Neural cell (in vitro differentiated cells): ENCODE measurements around the gene SLC35A4. TPM values are rescaled to one million over a fixed set of nuclear protein-coding genes. Genes with fewer than 3 reads are reported as not detected.

Experiments used
- H2AFZ ChIP-seq: fragments of 200-600, 300-800 bp; sonication (generic), shearing (Covaris generic); 2 replicates; pipeline ENCODE4 v1.6.0; 2014; ENCODE audit warnings: low read depth, mild to moderate bottlenecking, antibody characterized with exemption, low read length, moderate library complexity
- H3F3A ChIP-seq: fragments of 200-600 bp; shearing (Covaris generic); 2 replicates; pipeline ENCODE4 v1.6.1; 2016; ENCODE audit warnings: mild to moderate bottlenecking, moderate library complexity, mixed read lengths, antibody characterized with exemption, low read length; ENCODE audit not compliant: insufficient read depth, poor library complexity, severe bottlenecking
- H3K27ac ChIP-seq: fragments of 200-600, 300-800 bp; sonication (generic), shearing (Covaris generic); 2 replicates; pipeline ENCODE4 v1.5.1; 2014; ENCODE audit warnings: mild to moderate bottlenecking, low read length, moderate library complexity
- H3K27me3 ChIP-seq: fragments of 300-800, 200-600 bp; sonication (generic), shearing (Covaris generic); 2 replicates; pipeline ENCODE4 v1.6.0; 2014; ENCODE audit warnings: mild to moderate bottlenecking, low read depth, low read length, moderate library complexity; ENCODE audit not compliant: insufficient read depth
- H3K36me3 ChIP-seq: fragments of 300-800, 200-600 bp; sonication (generic), shearing (Covaris generic); 2 replicates; pipeline ENCODE4 v1.5.1; 2014; ENCODE audit warnings: mild to moderate bottlenecking, antibody characterized with exemption, low read length, moderate library complexity; ENCODE audit not compliant: insufficient read depth
- H3K4me2 ChIP-seq: fragments of 300-800, 200-600 bp; sonication (generic), shearing (Covaris generic); 2 replicates; pipeline ENCODE4 v1.6.0; 2014; ENCODE audit warnings: mild to moderate bottlenecking, low read length
- H3K4me3 ChIP-seq: fragments of 300-800, 200-600 bp; sonication (generic), shearing (Covaris generic); 2 replicates; pipeline ENCODE4 v1.5.1; 2014; ENCODE audit warnings: mild to moderate bottlenecking, low read length, moderate library complexity
- H3K79me2 ChIP-seq: fragments of 200-600 bp; shearing (Covaris generic); replicated peaks from 2 replicates; pipeline ENCODE4 v1.6.0; 2014; ENCODE audit warnings: mild to moderate bottlenecking, low read length, moderate library complexity; ENCODE audit not compliant: insufficient read depth
- H3K9ac ChIP-seq: fragments of 300-800, 200-600 bp; sonication (generic), shearing (Covaris generic); 2 replicates; pipeline ENCODE4 v1.6.1; 2016; ENCODE audit warnings: mild to moderate bottlenecking, low read length, mixed read lengths
- H3K9me2 ChIP-seq: fragments of 200-600 bp; shearing (Covaris generic); 2 replicates; pipeline ENCODE4 v1.6.1; 2016; ENCODE audit warnings: mild to moderate bottlenecking, low read length, mixed read lengths; ENCODE audit not compliant: insufficient read depth
- H3K9me3 ChIP-seq: fragments of 200-600, 300-800 bp; sonication (generic), shearing (Covaris generic); 2 replicates; pipeline ENCODE4 v1.6.1; 2016; ENCODE audit warnings: mild to moderate bottlenecking, mixed run types, low read length, moderate library complexity, mixed read lengths
- H4K20me1 ChIP-seq: fragments of 200-600 bp; shearing (Covaris generic); 2 replicates; pipeline ENCODE4 v1.6.1; 2016; ENCODE audit warnings: mild to moderate bottlenecking, mixed run types; ENCODE audit not compliant: insufficient read depth
- EP300 ChIP-seq: fragments of 450-650 bp; conservative IDR thresholded peaks from 2 replicates; pipeline ENCODE4 v1.6.1; 2014; ENCODE audit warnings: antibody characterized with exemption, mild to moderate bottlenecking, moderate library complexity; ENCODE audit not compliant: poor library complexity, severe bottlenecking
- EZH2 ChIP-seq: fragments of 200-600, 300-800 bp; shearing (Covaris generic), sonication (generic); IDR thresholded peaks from 2 replicates; pipeline ENCODE4 v1.6.1; 2014; ENCODE audit warnings: antibody characterized with exemption, low read length, borderline replicate concordance, mild to moderate bottlenecking; ENCODE audit not compliant: insufficient read depth, poor library complexity, severe bottlenecking
- MXI1 ChIP-seq: fragments of 450-650 bp; conservative IDR thresholded peaks from 2 replicates; pipeline ENCODE4 v1.6.1; 2014; ENCODE audit warnings: antibody characterized with exemption, mild to moderate bottlenecking; ENCODE audit not compliant: poor library complexity, severe bottlenecking
- POLR2AphosphoS5 ChIP-seq: IDR thresholded peaks from 2 replicates; pipeline ENCODE4 v1.6.1; 2012
- RAD21 ChIP-seq: fragments of 450-650 bp; conservative IDR thresholded peaks from 2 replicates; pipeline ENCODE4 v1.6.1; 2014; ENCODE audit warnings: antibody characterized with exemption, mild to moderate bottlenecking, moderate library complexity
- SMC3 ChIP-seq: fragments of 450-650 bp; conservative IDR thresholded peaks from 2 replicates; pipeline ENCODE4 v1.6.1; 2014; ENCODE audit warnings: antibody characterized with exemption, mild to moderate bottlenecking, moderate library complexity; ENCODE audit not compliant: poor library complexity
- TAF1 ChIP-seq: IDR thresholded peaks from 2 replicates; pipeline ENCODE4 v1.6.1; 2012; ENCODE audit warnings: low read depth
- polyA plus RNA-seq: library from polyadenylated mRNA; depleted of rRNA; stranded (reverse); fragments of >200 nt; gene quantifications from 2 replicates; pipeline ENCODE4 v1.2.3, GENCODE V29; 2014
- TF ChIP-seq, protein P1 (sequence below): fragments of 450-650 bp; IDR thresholded peaks from 2 replicates; pipeline ENCODE4 v1.5.1; 2014; ENCODE audit warnings: antibody characterized with exemption, mild to moderate bottlenecking, moderate library complexity; ENCODE audit not compliant: poor library complexity, severe bottlenecking
- TF ChIP-seq, protein P2 (sequence below): IDR thresholded peaks from 2 replicates; pipeline ENCODE4 v1.6.1; 2012; ENCODE audit warnings: borderline replicate concordance

Gene SLC35A4
- polyA plus RNA-seq, 1 donor from 2014 or later, result 8.1 TPM

- TF ChIP-seq TAF1 (no peak), EP300 (no peak), SMC3 (no peak), EZH2 (no peak)
- peak overlapping the region; percentile 81 for H2AFZ ChIP-seq
- peak overlapping the region; percentile 82 for H3K4me2 ChIP-seq
- peaks cover 14% of the 10 kb centered on the region for H3K79me2 ChIP-seq
- H3K36me3 ChIP-seq, result no peaks in the 10 kb centered on the region
- no peaks in the 10 kb centered on the region for H3F3A ChIP-seq
- H3K9ac ChIP-seq, result peak overlapping the region; percentile 98
- H3K27me3 ChIP-seq, result no peaks in the 10 kb centered on the region
- peak overlapping the region; percentile 92 for H3K27ac ChIP-seq
- peak overlapping the region; percentile 99 for H3K4me3 ChIP-seq
- no peaks in the 10 kb centered on the region for H4K20me1 ChIP-seq
- H3K9me3 ChIP-seq, result no peaks in the 10 kb centered on the region
- no peaks in the 10 kb centered on the region for H3K9me2 ChIP-seq
Observed at GRCh38 chr5:140565024-140565779, 574 bp downstream of the SLC35A4 start.

DNA sequence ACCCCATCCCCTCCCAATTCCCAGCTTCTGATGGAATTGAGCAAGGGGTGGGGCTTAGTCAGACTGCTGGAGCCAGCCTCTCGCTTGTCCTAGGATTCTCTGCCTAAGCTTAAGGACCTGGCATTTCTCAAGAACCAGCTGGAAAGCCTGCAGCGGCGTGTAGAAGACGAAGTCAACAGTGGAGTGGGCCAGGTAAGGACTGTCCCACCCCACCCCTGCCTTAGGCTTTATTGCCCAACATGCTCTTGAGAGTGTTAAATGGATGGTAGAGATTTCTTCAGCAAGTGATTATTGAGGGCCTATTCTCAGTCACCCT is 1.1 kb downstream of the SLC35A4 start:
- Histone ChIP-seq H4K20me1 (no peaks in the 10 kb centered on the region), H3K27me3 (no peaks in the 10 kb centered on the region), H3K9ac (peak overlapping the region; percentile 98)

DNA sequence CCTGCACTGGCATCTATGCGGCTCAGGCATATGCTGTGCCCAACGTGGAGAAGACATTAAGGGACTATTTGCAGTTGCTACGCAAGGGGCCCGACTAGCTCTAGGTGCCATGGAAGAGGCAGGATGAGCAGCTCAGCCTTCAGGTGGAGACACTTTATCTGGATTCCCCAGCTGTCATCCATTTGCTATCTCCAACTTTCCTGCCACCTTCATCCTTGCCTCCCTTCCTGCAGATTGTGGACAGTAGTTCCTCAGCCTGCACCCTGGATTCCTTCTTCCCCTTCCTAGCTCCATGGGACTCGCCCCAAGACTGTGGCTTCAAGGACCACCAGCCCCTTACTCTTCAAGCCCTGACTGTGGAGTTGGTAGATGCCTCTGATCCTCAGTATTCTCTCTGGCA is 2.0 kb downstream of the SLC35A4 start:
- H3K79me2 ChIP-seq, result peaks cover 14% of the 10 kb centered on the region
- H2AFZ ChIP-seq, result no peak overlapping the region
- no peaks in the 10 kb centered on the region for H3F3A ChIP-seq
- H3K4me3 ChIP-seq, result no peak overlapping the region
- no peaks in the 10 kb centered on the region for H3K36me3 ChIP-seq
- TF ChIP-seq RAD21 (no peak), SMC3 (no peak), MXI1 (no peak)
- TF ChIP-seq, protein P1, sequence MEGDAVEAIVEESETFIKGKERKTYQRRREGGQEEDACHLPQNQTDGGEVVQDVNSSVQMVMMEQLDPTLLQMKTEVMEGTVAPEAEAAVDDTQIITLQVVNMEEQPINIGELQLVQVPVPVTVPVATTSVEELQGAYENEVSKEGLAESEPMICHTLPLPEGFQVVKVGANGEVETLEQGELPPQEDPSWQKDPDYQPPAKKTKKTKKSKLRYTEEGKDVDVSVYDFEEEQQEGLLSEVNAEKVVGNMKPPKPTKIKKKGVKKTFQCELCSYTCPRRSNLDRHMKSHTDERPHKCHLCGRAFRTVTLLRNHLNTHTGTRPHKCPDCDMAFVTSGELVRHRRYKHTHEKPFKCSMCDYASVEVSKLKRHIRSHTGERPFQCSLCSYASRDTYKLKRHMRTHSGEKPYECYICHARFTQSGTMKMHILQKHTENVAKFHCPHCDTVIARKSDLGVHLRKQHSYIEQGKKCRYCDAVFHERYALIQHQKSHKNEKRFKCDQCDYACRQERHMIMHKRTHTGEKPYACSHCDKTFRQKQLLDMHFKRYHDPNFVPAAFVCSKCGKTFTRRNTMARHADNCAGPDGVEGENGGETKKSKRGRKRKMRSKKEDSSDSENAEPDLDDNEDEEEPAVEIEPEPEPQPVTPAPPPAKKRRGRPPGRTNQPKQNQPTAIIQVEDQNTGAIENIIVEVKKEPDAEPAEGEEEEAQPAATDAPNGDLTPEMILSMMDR, result no peak
- TF ChIP-seq, protein P2, sequence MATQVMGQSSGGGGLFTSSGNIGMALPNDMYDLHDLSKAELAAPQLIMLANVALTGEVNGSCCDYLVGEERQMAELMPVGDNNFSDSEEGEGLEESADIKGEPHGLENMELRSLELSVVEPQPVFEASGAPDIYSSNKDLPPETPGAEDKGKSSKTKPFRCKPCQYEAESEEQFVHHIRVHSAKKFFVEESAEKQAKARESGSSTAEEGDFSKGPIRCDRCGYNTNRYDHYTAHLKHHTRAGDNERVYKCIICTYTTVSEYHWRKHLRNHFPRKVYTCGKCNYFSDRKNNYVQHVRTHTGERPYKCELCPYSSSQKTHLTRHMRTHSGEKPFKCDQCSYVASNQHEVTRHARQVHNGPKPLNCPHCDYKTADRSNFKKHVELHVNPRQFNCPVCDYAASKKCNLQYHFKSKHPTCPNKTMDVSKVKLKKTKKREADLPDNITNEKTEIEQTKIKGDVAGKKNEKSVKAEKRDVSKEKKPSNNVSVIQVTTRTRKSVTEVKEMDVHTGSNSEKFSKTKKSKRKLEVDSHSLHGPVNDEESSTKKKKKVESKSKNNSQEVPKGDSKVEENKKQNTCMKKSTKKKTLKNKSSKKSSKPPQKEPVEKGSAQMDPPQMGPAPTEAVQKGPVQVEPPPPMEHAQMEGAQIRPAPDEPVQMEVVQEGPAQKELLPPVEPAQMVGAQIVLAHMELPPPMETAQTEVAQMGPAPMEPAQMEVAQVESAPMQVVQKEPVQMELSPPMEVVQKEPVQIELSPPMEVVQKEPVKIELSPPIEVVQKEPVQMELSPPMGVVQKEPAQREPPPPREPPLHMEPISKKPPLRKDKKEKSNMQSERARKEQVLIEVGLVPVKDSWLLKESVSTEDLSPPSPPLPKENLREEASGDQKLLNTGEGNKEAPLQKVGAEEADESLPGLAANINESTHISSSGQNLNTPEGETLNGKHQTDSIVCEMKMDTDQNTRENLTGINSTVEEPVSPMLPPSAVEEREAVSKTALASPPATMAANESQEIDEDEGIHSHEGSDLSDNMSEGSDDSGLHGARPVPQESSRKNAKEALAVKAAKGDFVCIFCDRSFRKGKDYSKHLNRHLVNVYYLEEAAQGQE, result no peak
- H3K9ac ChIP-seq, result no peak overlapping the region
- H3K27me3 ChIP-seq, result no peaks in the 10 kb centered on the region
- H3K9me3 ChIP-seq, result no peaks in the 10 kb centered on the region
- no peaks in the 10 kb centered on the region for H3K9me2 ChIP-seq
- H4K20me1 ChIP-seq, result no peaks in the 10 kb centered on the region
- no peak overlapping the region for H3K4me2 ChIP-seq
- H3K27ac ChIP-seq, result no peak overlapping the region

More for the DNA sequence above, 1.1 kb downstream of the SLC35A4 start:
- Histone ChIP-seq H3K4me3 (peak overlapping the region; percentile 99), H3F3A (no peaks in the 10 kb centered on the region), H3K9me3 (no peaks in the 10 kb centered on the region), H3K4me2 (peak overlapping the region; percentile 82), H3K36me3 (no peaks in the 10 kb centered on the region), H2AFZ (no peak overlapping the region), H3K79me2 (peaks cover 14% of the 10 kb centered on the region), H3K27ac (no peak overlapping the region), H3K9me2 (no peaks in the 10 kb centered on the region)
- TF ChIP-seq EP300 (no peak), POLR2AphosphoS5 (no peak), SMC3 (no peak), MXI1 (no peak)
- TF ChIP-seq, protein P1, result no peak
